Nephron (organoid): ENCODE results near the gene ITPK1.

Experiments
- H3K27ac Mint-ChIP-seq, 3 experiments: 2 replicates each; pipeline ENCODE4 v1.8.0; 2020; ENCODE audit warnings: mixed read lengths in 3 of 3, mild to moderate bottlenecking in 2 of 3, moderate library complexity in 1 of 3
- H3K27me3 Mint-ChIP-seq: 2 replicates; pipeline ENCODE4 v1.8.0; 2021; ENCODE audit warnings: low read depth, mild to moderate bottlenecking, moderate library complexity, mixed read lengths
- H3K36me3 Mint-ChIP-seq: 2 replicates; pipeline ENCODE4 v1.8.0; 2020; ENCODE audit warnings: low read depth, mixed read lengths
- H3K4me1 Mint-ChIP-seq: 2 replicates; pipeline ENCODE4 v1.8.0; 2020; ENCODE audit warnings: mixed read lengths
- H3K4me3 Mint-ChIP-seq, 3 experiments: 2 replicates each; pipeline ENCODE4 v1.8.0; 2020; ENCODE audit warnings: mild to moderate bottlenecking in 3 of 3, mixed read lengths in 3 of 3, moderate library complexity in 2 of 3
- H3K9me3 Mint-ChIP-seq: 2 replicates; pipeline ENCODE4 v1.8.0; 2020; ENCODE audit warnings: mixed read lengths
- CTCF ChIP-seq, 3 experiments: fragments of 200-600 bp; sonication (generic); IDR thresholded peaks; one replicate each; pipeline ENCODE4 v1.5.0; 2021; ENCODE audit warnings: antibody characterized with exemption in 3 of 3; ENCODE audit not compliant: unreplicated experiment in 3 of 3

The ITPK1 gene

GRCh38 chr14:92987713-92988510, 127.8 kb downstream of the ITPK1 start:
- H3K27ac Mint-ChIP-seq = peak overlapping the region in 1 of 3 experiments; percentile 66
- TF ChIP-seq CTCF (IDR thresholded peaks at IDR 0.05; ENCODE audit: unreplicated experiment in 3 of 3) = no peak
- no peaks in the 10 kb centered on the region for H3K9me3 Mint-ChIP-seq
- peaks cover 5% of the 10 kb centered on the region for H3K27me3 Mint-ChIP-seq
- H3K4me3 Mint-ChIP-seq = no peak overlapping the region
- peaks cover 10% of the 10 kb centered on the region for H3K36me3 Mint-ChIP-seq
- H3K4me1 Mint-ChIP-seq = peaks cover 59% of the 10 kb centered on the region

GRCh38 chr14:92987148-92987570, 128.6 kb downstream of the ITPK1 start:
- H3K4me3 Mint-ChIP-seq = no peak overlapping the region
- TF ChIP-seq CTCF (IDR thresholded peaks at IDR 0.05; ENCODE audit: unreplicated experiment in 3 of 3) = no peak
- peaks cover 8% of the 10 kb centered on the region for H3K36me3 Mint-ChIP-seq
- H3K27ac Mint-ChIP-seq = no peak overlapping the region
- H3K4me1 Mint-ChIP-seq = peaks cover 64% of the 10 kb centered on the region
- peaks cover 8% of the 10 kb centered on the region for H3K27me3 Mint-ChIP-seq
- H3K9me3 Mint-ChIP-seq = no peaks in the 10 kb centered on the region

- H3K9me3 Mint-ChIP-seq = no peaks in the 10 kb centered on the region
- no peak overlapping the region for H3K4me3 Mint-ChIP-seq
- H3K27me3 Mint-ChIP-seq = peaks cover 10% of the 10 kb centered on the region
- H3K4me1 Mint-ChIP-seq = peaks cover 64% of the 10 kb centered on the region
- peak overlapping the region; percentile 12 to 36 (median 17) for H3K27ac Mint-ChIP-seq
- TF ChIP-seq CTCF (IDR thresholded peaks at IDR 0.05; ENCODE audit: unreplicated experiment in 3 of 3) = no peak
- H3K36me3 Mint-ChIP-seq = peaks cover 14% of the 10 kb centered on the region
Measured at GRCh38 chr14:92986254-92987147, 129.2 kb downstream of the ITPK1 start.

GRCh38 chr14:92985521-92985920, 130.2 kb downstream of the ITPK1 start:
- H3K9me3 Mint-ChIP-seq = peaks cover 3% of the 10 kb centered on the region
- H3K36me3 Mint-ChIP-seq = peaks cover 24% of the 10 kb centered on the region
- no peak overlapping the region for H3K4me3 Mint-ChIP-seq
- H3K27ac Mint-ChIP-seq = peak overlapping the region in 1 of 3 experiments; percentile 36
- no peak for TF ChIP-seq CTCF (IDR thresholded peaks at IDR 0.05; ENCODE audit: unreplicated experiment in 3 of 3)
- H3K4me1 Mint-ChIP-seq = peaks cover 63% of the 10 kb centered on the region
- peaks cover 11% of the 10 kb centered on the region for H3K27me3 Mint-ChIP-seq

- Mint-ChIP-seq H3K36me3 (peaks cover 23% of the 10 kb centered on the region), H3K9me3 (peaks cover 5% of the 10 kb centered on the region), H3K27me3 (peaks cover 7% of the 10 kb centered on the region), H3K4me3 (no peak overlapping the region), H3K27ac (no peak overlapping the region), H3K4me1 (peaks cover 56% of the 10 kb centered on the region)
- TF ChIP-seq CTCF (IDR thresholded peaks at IDR 0.05; ENCODE audit: unreplicated experiment in 3 of 3) = no peak
Measured at GRCh38 chr14:92984896-92985295, 130.8 kb downstream of the ITPK1 start.
